GM13976 (cell line): ENCODE measurements around the gene BLNK.

Source experiments
- DNase-seq: peaks from one replicate; pipeline ENCODE4 v3.0.0; 2012; ENCODE audit warnings: low spot score
- CTCF ChIP-seq: IDR thresholded peaks from 2 replicates; pipeline ENCODE4 v1.5.1; 2012; ENCODE audit warnings: borderline replicate concordance, mild to moderate bottlenecking; ENCODE audit not compliant: insufficient read depth; ENCODE audit errors: extremely low read depth, missing control alignments, control extremely low read depth
- in situ Hi-C: fragments of 300-500 bp; cut with MboI; formaldehyde crosslinking; loops from one replicate; pipeline ENCODE4 v1.12.0; 2022; ENCODE audit warnings: low sequenced_read_pairs, mixed read lengths, inconsistent platforms; ENCODE audit not compliant: unreplicated experiment

Gene BLNK

DNA sequence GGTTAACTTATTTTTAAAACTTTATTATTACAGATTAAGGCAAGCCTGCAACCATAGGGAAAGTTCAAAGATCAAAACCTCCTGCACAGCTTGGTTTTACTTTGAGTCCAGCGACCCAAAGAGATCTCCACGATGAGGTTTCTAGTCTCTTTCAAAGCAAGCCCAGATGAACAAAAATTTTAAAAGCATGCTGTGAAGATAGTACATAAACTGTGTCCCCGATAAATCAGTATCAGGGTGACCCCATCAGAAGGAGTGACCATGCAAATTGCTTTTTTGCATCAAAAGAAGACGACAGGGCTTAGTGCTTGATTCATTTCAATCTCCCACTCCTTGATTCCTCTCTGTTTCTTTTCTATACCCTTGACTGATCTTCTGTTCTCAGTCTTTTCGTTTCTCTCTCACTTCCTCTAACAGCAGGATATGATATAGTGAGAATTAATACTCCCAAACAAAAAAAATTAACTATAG is 16.8 kb upstream of the BLNK start:
- in situ Hi-C loops = no loop called here
- TF ChIP-seq CTCF = no peak
- DNase-seq = peak; percentile 52

DNA sequence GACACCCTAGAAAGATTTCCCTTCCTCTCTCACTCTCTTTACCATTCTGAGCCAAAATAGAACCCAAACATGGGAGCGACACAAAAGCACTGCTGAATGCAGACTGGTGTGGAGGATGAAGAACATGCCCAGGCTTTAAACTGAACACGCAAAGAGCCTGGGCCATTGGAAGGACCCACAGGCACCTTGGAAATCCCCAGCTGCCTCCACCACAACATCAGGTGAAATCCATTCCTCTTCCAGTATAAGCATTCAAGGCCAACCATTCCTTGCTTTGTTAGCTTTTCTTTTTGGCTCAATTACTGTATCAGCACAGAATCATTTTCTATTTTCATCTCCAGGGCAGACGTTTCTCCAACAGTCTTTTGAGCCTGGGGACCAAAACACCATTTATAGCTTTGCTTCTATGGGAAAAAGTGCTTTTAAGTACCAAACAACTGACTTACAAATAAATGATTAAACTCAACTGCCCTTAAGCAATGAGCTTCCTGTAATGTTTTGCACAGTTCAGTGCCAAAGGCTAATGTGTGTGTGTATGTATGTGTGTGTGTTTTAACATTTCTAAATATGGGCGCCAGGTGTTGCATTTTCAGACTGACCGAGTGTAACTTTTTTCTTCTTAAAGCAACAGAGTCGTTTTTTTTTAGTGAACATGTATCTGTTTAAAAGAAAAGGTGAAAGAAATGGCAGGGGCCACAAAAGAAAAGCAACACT is 16.2 kb upstream of the BLNK start:
- TF ChIP-seq CTCF = no peak
- in situ Hi-C loops = no loop called here
- peak; percentile 28 for DNase-seq

DNA sequence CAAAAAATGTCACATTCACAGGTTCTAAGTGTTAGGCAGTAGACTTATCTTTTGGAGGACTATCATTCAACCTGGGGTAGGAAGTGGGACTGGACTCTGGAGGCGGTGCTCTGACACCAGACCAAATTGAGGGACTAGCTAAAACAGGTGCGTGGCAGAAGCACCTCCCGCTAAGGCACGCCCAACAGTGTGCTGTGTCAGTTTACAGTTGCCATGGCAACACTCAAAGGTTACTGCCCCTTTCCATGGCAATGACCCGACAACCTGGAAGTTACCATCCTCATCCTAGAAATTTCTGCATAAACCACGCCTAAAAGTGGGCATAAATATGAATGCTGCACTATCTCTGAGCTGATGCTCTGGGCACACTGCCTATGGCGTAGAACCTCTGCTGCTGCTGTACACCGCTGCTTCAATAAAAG is 14.0 kb upstream of the BLNK start:
- DNase-seq = no peak
- in situ Hi-C loops = no loop called here

GRCh38 chr10:96283756-96284155 is 12.4 kb upstream of the BLNK start:
- no peak for TF ChIP-seq CTCF
- DNase-seq = no peak
- in situ Hi-C loops = no loop called here

More for the DNA sequence above, 14.0 kb upstream of the BLNK start:
- TF ChIP-seq CTCF = no peak

- no peak for TF ChIP-seq CTCF
- DNase-seq = no peak
- in situ Hi-C loops = no loop called here
Observed at GRCh38 chr10:96283351-96283750, 12.0 kb upstream of the BLNK start.

- in situ Hi-C loops = no loop called here
Observed at GRCh38 chr10:96281444-96282029, 10.2 kb upstream of the BLNK start.

More at GRCh38 chr10:96281444-96282029, 10.2 kb upstream of the BLNK start:
- TF ChIP-seq CTCF = no peak
- no peak for DNase-seq
